Astrocyte (in vitro differentiated cells and primary cell): ENCODE measurements around the gene ADGRA3.

Experiments
- CTCF ChIP-seq: IDR thresholded peaks from 2 replicates; pipeline ENCODE4 v1.5.1; 2011; ENCODE audit warnings: low read depth, mild to moderate bottlenecking, inconsistent platforms, low read length, moderate library complexity; ENCODE audit not compliant: insufficient read depth
- EZH2 ChIP-seq: IDR thresholded peaks from 2 replicates; pipeline ENCODE4 v1.6.1; 2012; ENCODE audit warnings: mild to moderate bottlenecking, low read length, inconsistent platforms; ENCODE audit not compliant: insufficient read depth

- TF ChIP-seq CTCF (no peak), EZH2 (no peak)
These were observed 3.6 kb downstream of the ADGRA3 start for GRCh38 chr4:22512306-22512705.
